ENCODE measurements around the gene ECEL1.

DNA sequence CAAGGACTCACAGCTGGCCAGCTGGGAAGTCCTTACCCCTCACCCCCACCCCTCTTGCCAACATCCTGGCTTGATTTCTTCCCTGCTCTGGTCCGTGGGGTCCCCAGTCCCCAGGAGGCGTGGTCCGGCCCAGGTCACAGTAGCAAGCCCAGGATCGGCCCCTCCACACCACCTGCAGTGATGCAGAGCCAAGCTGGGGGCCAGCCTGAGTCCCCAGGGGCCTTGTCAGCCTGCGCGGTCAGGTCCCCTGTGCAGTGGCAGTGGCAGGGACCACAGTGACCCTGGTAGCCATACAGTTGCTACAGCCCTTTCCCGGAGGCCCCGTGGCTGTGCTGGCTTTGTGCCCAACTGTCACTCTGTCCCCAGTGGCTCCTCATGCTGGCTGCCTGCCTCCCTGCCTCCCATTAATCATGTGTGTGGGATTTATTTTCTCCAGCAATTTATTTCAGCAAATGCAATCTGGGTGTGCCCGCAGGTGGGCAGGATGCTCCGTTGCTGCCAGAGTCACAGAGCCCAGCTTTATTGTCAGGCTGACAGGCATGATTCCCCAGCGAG, 23.8 kb upstream of the ECEL1 start:
- TF ChIP-seq, protein P1, sequence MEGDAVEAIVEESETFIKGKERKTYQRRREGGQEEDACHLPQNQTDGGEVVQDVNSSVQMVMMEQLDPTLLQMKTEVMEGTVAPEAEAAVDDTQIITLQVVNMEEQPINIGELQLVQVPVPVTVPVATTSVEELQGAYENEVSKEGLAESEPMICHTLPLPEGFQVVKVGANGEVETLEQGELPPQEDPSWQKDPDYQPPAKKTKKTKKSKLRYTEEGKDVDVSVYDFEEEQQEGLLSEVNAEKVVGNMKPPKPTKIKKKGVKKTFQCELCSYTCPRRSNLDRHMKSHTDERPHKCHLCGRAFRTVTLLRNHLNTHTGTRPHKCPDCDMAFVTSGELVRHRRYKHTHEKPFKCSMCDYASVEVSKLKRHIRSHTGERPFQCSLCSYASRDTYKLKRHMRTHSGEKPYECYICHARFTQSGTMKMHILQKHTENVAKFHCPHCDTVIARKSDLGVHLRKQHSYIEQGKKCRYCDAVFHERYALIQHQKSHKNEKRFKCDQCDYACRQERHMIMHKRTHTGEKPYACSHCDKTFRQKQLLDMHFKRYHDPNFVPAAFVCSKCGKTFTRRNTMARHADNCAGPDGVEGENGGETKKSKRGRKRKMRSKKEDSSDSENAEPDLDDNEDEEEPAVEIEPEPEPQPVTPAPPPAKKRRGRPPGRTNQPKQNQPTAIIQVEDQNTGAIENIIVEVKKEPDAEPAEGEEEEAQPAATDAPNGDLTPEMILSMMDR (IDR thresholded peaks at IDR 0.05; ENCODE audit: insufficient read depth, low read length, poor library complexity, severe bottlenecking) = no peak
- TF ChIP-seq EZH2phosphoT487 (conservative IDR thresholded peaks at IDR 0.05; ENCODE audit: low read length) = no peak
